ENCODE results near the gene PTPN7.

- TF ChIP-seq, protein P1, sequence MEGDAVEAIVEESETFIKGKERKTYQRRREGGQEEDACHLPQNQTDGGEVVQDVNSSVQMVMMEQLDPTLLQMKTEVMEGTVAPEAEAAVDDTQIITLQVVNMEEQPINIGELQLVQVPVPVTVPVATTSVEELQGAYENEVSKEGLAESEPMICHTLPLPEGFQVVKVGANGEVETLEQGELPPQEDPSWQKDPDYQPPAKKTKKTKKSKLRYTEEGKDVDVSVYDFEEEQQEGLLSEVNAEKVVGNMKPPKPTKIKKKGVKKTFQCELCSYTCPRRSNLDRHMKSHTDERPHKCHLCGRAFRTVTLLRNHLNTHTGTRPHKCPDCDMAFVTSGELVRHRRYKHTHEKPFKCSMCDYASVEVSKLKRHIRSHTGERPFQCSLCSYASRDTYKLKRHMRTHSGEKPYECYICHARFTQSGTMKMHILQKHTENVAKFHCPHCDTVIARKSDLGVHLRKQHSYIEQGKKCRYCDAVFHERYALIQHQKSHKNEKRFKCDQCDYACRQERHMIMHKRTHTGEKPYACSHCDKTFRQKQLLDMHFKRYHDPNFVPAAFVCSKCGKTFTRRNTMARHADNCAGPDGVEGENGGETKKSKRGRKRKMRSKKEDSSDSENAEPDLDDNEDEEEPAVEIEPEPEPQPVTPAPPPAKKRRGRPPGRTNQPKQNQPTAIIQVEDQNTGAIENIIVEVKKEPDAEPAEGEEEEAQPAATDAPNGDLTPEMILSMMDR (IDR thresholded peaks at IDR 0.05), result no peak
- no peak for TF ChIP-seq POLR2A (IDR thresholded peaks at IDR 0.05)
Observed at GRCh38 chr1:202130297-202130721, 30.1 kb downstream of the PTPN7 start.
